Thyroid gland (tissue), 4 donors: Measurements from ENCODE around the gene TOX3.

Source experiments
- POLR2A ChIP-seq, 2 donors: fragments of 450-650 bp; IDR thresholded peaks; one replicate each; pipeline ENCODE4 v1.6.1; 2017; ENCODE audit warnings: antibody characterized with exemption in 2 of 2, mild to moderate bottlenecking in 2 of 2, moderate library complexity in 1 of 2
- TF ChIP-seq, protein P1 (sequence below), 6 experiments: fragments of 200-600 bp in 3 of 6; fragments of 450-650 bp in 3 of 6; sonication (generic) in 3 of 6; IDR thresholded peaks; one replicate each; pipeline ENCODE4 v1.5.1; 2016 to 2019; ENCODE audit warnings: antibody characterized with exemption in 6 of 6, mild to moderate bottlenecking in 2 of 6, inconsistent platforms in 1 of 6, moderate library complexity in 1 of 6

GRCh38 chr16:52592778-52593177, 45.8 kb upstream of the TOX3 start:
- TF ChIP-seq, protein P1, sequence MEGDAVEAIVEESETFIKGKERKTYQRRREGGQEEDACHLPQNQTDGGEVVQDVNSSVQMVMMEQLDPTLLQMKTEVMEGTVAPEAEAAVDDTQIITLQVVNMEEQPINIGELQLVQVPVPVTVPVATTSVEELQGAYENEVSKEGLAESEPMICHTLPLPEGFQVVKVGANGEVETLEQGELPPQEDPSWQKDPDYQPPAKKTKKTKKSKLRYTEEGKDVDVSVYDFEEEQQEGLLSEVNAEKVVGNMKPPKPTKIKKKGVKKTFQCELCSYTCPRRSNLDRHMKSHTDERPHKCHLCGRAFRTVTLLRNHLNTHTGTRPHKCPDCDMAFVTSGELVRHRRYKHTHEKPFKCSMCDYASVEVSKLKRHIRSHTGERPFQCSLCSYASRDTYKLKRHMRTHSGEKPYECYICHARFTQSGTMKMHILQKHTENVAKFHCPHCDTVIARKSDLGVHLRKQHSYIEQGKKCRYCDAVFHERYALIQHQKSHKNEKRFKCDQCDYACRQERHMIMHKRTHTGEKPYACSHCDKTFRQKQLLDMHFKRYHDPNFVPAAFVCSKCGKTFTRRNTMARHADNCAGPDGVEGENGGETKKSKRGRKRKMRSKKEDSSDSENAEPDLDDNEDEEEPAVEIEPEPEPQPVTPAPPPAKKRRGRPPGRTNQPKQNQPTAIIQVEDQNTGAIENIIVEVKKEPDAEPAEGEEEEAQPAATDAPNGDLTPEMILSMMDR (IDR thresholded peaks at IDR 0.05): no peak
- no peak for TF ChIP-seq POLR2A (IDR thresholded peaks at IDR 0.05)
